Right renal cortex interstitium (tissue), 3 donors: Measurements from ENCODE around the gene PCDH12. TPM values are rescaled to one million over a fixed set of nuclear protein-coding genes. Genes with fewer than 3 reads are reported as not detected.
"Not testable (repeated sequence)": the region's sequence is repeated elsewhere in the genome, so short reads cannot be mapped to it uniquely, and the experiment has no call there.

Experiments
- DNase-seq, 3 donors: peaks; one replicate each; pipeline ENCODE4 v3.0.0-alpha.2; 2013; ENCODE audit warnings: low read depth in 3 of 3, low spot score in 2 of 3
- polyA plus RNA-seq, 3 donors: library from polyadenylated mRNA; unstranded; fragments of 120-200 nt; gene quantifications; one replicate each; pipeline ENCODE4 v1.2.1, GENCODE V29; 2013; ENCODE audit not compliant: insufficient read length in 3 of 3

Gene PCDH12
- polyA plus RNA-seq, 3 donors, result 16.1 to 17.0 (median 16.9) TPM

DNA sequence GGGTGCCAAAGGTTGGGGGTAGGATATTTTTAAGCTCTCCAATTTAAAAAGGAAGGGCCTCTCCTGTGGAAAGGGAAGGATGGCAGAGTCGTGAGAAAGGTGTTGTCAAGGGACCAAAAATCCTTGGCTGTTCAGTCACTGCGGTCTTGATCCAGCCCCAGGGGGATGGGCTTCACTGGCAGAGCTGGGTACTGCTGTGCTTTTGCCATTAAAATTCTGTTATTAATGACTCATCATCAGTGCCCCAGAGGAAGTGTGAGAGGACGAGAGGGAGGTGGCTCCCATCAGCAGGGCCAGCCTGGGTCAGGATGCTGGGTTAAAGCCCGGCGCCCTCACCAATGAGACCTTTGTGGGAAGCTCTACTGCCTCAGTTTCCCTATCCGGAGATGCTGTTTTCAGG is 16.7 kb downstream of the PCDH12 start:
- no peak for DNase-seq

GRCh38 chr5:141940695-141941271 is 17.2 kb downstream of the PCDH12 start:
- DNase-seq, result no peak

DNA sequence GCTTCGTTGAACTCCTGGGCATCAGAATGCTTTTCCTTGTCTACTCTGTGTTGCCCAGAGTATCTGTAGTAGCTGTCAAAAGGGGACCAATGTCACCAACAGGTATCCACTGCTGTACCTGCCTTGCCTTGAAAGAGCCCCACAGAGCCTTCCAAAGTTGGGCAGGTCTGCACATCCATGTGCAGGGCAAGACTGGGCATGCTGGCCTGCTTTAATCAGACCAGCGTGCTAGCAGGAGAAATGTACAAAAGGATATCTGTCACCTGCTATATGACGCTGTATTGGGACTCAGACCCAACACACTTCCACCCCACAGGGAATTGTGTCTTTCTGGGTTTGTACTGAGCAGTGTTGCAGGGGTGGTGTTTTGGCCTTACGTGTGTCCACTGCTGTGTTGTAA is 22.5 kb downstream of the PCDH12 start:
- no peak for DNase-seq

DNA sequence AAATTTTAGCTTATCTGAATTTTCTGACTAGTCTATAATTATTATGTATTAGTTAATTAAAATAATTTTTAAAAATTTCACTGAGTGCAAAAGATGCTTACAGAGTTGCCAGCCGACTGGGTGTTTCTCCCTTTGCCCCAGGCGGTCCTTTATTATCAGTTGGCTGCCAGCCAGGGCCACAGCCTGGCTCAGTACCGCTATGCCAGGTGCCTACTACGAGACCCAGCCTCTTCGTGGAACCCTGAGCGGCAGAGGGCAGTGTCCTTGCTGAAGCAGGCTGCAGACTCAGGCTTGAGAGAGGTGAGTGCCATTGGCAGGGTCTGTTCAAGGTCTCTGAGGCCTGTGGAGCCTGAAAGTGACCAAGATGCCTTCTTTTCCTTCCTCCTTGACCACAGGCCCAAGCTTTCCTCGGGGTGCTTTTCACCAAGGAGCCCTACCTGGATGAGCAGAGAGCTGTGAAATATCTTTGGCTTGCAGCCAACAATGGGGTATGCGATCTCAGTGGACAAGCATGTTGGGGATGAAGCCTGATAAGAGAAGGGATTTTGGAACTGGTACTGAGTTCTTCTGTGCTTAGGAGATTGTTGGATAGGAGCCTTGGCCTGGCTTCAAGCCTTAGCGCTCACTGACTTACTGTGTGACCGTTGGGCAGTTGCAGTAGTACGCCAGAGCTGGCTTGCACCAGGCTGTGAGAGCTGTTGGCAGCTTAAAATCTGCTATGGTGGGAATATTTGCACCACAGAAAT is 23.7 kb downstream of the PCDH12 start:
- no peak for DNase-seq

- no peak for DNase-seq
Observed at GRCh38 chr5:141933151-141933550, 24.9 kb downstream of the PCDH12 start.

- no peak for DNase-seq
Observed at GRCh38 chr5:141931694-141932093, 26.3 kb downstream of the PCDH12 start.

DNA sequence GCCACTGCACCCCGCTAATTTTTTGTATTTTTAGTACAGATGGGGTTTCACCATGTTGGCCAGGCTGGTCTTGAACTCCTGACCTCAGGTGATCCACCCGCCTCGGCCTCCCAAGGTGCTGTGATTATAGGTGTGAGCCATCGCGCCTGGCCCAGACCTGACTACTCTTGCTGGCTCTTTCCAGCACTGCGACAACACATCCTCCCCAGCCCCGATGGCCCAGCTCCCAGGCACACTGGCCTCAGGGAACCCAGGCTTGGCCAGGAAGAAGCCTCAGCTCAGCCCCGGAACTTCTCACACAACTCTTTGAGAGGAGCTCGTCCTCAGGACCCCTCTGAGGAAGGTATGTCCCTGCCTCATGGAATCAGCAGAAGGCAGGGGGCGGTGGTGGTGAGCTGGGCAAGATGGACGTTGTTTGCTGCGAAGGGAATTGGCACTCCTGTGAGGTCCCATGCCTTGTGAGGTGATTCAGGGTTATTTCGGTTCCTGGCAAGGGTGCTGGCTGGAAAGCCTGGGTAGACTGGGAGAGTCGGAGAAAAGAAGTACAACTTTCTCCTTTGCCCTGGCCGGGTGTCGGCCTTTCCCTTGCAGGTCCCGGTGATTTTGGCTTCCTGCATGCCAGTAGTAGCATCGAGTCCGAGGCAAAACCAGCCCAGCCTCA is 28.5 kb downstream of the PCDH12 start:
- DNase-seq, result no peak

- DNase-seq, result no peak
Observed at GRCh38 chr5:141928051-141928450, 30.0 kb downstream of the PCDH12 start.

DNA sequence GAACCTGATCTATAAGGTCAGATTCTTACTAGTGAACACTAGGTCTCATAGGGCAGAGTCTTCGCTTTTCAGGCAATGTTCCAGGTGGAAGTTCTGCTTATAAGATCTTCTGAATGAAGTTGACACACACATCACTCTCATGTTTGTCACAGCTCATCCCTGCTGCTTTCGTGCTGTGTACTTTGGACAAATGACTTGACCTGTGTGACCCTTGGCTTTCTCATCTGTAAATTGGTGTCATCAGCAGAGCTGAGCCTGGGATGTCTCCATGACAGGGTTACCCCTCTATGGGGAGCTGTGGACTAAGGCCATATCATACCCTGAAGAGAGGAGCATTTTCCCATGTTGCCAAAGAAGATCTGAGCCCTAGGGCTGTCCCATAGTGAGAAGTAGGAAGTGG is 31.6 kb downstream of the PCDH12 start:
- DNase-seq, result no peak

DNA sequence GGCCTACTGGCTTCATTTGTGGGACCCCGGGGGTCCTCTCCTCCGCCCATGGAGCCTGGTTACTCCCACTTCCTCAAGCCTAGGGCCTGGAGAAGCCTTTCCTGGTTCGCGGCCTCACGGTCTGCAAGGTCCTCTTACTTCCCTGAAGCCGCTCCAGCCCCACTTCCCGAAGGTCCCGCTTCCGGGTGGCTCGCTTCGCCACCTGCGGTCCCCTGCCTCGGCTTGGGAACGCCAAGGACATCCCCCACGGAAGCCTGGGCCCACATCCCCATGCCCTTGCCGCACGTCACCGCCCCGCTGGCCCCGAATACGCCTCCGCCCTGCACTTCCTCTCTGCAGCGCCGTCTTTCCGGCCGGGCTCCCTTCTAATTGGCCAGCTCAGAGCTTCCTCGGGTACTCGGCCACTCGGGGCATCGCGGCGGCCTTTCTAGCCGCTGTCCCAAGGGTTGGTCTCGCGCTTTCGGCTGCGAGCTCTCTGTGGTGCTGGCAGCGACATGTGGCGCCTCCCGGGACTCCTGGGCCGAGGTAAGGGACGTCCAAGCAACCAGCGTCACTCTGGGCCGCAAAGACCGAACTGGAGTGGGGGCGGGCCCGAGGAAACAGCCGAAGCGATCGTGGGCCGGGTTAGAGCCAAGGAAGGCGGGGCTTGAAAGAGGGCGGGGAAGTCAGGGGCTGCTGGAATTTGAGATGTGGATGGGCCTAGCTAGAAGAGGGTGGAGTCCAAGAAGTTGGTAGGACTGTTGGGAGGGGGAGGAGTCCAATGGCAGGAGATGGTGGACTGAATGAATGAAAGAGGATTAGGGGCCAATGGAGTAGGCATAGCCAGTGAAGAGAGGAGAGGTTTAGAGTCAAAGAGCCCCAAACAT is 34.3 kb downstream of the PCDH12 start, which contains the start of gene DELE1:
DELE1 (plus strand) TSS at position 424 of the 866 bp plus-strand sequence; CDS start at position 495, 71 bp downstream.
- peak; percentile 80 to 90 (median 89) for DNase-seq

DNA sequence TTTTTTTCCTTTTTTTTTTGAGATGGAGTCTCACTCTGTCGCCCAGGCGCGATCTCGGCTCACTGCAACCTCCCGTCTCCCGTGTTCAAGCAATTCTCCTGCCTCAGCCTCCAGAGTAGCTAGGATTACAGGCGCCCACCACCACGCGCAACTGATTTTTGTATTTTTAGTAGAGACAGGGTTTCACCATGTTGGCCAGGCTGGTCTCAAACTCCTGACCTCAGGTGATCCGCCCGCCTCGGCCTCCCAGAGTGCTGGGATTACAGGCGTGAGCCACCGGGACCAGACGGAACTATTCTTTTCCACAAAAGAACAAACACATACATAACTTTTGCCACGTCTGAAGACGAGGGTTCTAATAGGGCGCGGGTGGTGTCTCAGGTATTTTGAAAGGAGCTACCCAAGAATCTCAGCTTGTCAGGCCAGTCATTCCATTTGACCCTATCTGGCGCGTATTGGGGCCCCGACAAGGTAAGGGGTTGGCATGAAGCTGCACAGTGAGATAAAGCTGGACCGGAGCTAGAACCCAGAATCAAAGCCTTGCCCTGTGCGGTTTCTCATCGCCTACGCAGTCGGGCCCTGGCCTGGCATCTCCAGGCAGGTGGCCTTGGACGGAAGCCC is 35.1 kb downstream of the PCDH12 start:
- DNase-seq, result not testable (repeated sequence)

GRCh38 chr5:141920771-141921170 is 37.2 kb downstream of the PCDH12 start:
- no peak for DNase-seq

DNA sequence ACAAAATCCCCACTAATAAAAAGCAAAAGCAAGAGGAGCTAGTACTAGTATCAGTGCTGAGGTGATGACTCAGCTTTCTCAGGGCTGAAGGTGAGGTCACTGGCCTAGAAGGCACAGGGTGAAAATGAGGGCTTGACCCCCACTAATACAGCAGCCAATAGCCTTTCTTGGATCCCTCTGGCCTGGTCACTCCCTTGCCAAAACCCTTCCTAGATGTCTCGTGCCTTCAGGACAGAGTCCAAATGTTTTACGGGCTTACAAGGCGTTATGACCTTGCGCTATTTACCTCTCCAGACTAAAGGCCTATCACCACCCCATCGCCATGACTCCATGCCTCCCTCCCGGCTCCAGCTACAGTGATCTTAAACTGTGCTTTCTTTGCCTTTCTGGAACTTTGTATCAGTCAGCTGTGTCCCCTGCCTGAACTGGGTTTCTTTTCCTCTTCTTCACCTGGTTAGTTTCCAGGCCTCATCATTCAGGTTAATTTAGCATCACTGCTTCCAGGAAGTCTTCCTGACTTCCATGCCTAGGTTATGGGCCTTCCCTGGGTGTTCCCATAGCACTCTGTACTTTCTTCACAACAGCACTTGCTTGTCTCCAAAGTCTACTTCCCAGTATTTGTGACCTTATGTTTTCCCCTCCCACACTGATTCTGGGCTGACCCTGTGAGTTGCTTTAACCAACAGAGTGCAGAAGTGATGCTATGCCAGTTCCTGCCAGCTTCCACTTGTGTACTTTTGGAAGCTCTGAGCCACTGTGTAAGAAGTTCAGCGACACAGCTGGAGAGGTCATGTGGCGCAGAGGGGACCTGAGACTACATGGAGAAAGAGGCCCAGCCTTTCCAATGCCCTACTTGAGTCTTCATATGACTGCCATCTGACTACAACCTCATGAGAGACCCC is 38.5 kb downstream of the PCDH12 start:
- no peak for DNase-seq

DNA sequence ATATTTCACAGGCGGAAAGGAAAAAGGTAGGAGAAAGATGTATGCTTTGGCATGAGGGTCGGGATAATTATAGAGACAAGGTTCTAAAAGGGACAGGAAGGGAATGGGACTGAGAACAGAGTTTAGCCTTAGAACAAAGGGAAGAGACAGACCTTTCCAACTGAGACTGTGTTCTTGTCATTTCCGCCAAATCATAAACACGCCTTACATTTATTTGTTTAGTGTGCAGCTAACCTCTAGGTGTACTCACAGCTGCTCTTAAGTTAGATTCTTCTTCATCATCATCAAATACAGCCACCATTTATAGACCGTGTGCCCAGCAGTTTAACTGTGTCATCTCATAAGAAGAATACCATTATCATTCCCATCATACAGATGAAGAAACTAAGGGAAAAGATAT is 40.2 kb downstream of the PCDH12 start:
- no peak for DNase-seq

- DNase-seq, result no peak
Observed at GRCh38 chr5:141916522-141916921, 41.5 kb downstream of the PCDH12 start.

GRCh38 chr5:141915881-141916336 is 42.1 kb downstream of the PCDH12 start:
- no peak for DNase-seq

- DNase-seq, result no peak
Observed at GRCh38 chr5:141914797-141915196, 43.2 kb downstream of the PCDH12 start.

DNA sequence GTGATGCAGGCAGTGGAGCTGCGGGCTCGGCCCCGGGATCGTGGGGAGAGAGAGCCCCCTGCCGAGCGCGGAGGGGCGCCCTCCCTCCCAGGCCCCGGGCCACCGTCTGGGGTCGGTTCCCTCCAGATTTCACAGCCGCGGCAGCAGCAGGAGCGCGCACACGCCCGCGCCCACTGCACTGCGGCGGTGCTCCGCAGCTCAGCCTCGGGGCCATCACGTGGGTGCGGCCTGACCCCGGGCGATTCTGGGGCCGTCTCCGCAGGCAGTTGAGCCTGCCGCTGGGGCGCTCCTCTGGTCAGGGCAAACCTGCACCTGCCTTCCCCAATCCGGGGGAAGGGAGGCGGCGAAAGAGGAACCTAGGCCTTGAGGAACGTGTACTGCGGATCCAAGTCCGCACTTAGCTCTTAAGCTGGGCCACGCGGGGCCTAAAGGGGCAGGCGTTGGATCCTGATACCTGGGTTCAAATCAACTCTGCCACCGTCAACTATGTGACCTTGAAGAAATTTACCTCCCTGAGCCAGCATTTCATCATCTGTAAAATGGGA is 43.7 kb downstream of the PCDH12 start:
- peak in 1 of 3 donors; percentile 36 for DNase-seq
